ENCODE results near the gene APOB. TPM values are rescaled to one million over a fixed set of nuclear protein-coding genes. Genes with fewer than 3 reads are reported as not detected.

The APOB gene
- total and polyA plus RNA-seq, 12 donors: 0.22 to 45.4 (median 8.4) TPM

DNA sequence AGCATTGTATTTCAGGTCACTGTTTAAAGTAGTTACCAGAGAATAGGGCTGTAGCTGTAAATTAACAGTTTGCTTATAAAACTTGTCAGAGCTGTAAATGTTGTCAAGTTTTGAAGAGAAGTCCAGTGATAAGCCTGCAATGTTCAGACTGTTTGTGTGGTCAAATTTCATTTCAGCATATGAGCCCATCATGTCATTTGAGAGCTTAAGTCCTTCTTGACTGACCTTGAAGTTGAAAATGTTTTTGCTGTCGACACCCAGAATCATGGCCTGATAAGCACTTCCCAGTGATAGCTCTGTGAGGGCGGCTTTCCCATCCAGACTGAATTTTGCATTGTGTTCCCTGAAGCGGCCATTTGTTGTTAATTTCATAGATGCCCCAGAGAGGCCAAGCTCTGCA, 32.4 kb downstream of the APOB start:
- no peak for DNase-seq
- 28 to 31% methylated on average over 3 of the region's 3 CpGs for whole genome bisulfite sequencing, 2 donors
- H3K4me1 ChIP-seq: peaks cover 0 to 3% (median 0%) of the 10 kb centered on the region in 9 donors
- no peaks in the 10 kb centered on the region for H3K9me3 ChIP-seq
- ATAC-seq: no peak
- H3K27me3 ChIP-seq: peaks cover 0 to 5% (median 0%) of the 10 kb centered on the region in 7 donors
- no peak overlapping the region for H3K4me3 ChIP-seq
- TF ChIP-seq CTCF (IDR thresholded peaks at IDR 0.05): no peak
- H3K36me3 ChIP-seq: peaks cover 0 to 5% (median 0%) of the 10 kb centered on the region in 9 donors
- H3K27ac ChIP-seq: no peak overlapping the region
- intact Hi-C loops (cut with DNase I): no loop called here

GRCh38 chr2:21010813-21011439, 32.9 kb downstream of the APOB start:
- no peak for DNase-seq
- Histone ChIP-seq H3K27ac (no peak overlapping the region), H3K36me3 (peaks cover 0 to 5% (median 0%) of the 10 kb centered on the region in 9 donors), H3K4me1 (peaks cover 0 to 3% (median 0%) of the 10 kb centered on the region in 9 donors), H3K9me3 (no peaks in the 10 kb centered on the region), H3K4me3 (no peak overlapping the region), H3K27me3 (peaks cover 0 to 5% (median 0%) of the 10 kb centered on the region in 7 donors)
- no peak for TF ChIP-seq CTCF (IDR thresholded peaks at IDR 0.05)
- WGBS, 2 donors: 57 to 60% methylated on average over 10 of the region's 10 CpGs
- intact Hi-C loops (cut with DNase I): no loop called here
- ATAC-seq: peak in 2 of 8 donors; percentile 39 to 58

DNA sequence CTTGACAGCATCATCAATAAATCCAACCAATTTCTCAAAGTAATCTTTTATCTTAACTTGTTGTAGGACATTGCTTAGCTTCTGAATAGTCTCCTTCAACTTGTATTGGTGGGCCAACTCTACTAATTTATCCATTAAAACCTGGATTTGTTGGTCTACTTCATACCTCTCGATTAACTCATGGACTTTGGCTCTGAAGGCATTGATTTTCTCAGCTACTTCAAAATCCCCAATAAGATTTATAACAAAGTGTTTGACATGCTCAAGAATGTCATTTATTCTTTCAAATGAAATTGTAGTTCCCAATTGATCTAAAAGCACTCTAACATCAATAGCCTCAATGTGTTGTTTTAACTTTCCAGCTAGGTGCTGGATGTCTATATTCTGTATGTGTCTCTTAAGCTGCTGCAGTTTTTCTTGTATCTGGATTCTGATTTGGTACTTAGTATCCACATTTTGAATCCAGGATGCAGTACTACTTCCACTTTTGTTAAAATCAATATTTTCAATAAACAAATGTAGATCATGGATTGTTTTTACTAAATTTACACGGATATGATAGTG, 34.1 kb downstream of the APOB start:
- Histone ChIP-seq H3K27me3 (peaks cover 0 to 5% (median 0%) of the 10 kb centered on the region in 7 donors), H3K36me3 (peaks cover 0 to 5% (median 0%) of the 10 kb centered on the region in 9 donors), H3K27ac (no peak overlapping the region), H3K9me3 (no peaks in the 10 kb centered on the region), H3K4me3 (no peak overlapping the region), H3K4me1 (peaks cover 0 to 3% (median 0%) of the 10 kb centered on the region in 9 donors)
- ATAC-seq (no peak), DNase-seq (no peak)
- intact Hi-C loops (cut with DNase I): no loop called here
- TF ChIP-seq CTCF (IDR thresholded peaks at IDR 0.05): no peak
- WGBS, 2 donors: 55 to 72% methylated on average over 2 of the region's 2 CpGs

DNA sequence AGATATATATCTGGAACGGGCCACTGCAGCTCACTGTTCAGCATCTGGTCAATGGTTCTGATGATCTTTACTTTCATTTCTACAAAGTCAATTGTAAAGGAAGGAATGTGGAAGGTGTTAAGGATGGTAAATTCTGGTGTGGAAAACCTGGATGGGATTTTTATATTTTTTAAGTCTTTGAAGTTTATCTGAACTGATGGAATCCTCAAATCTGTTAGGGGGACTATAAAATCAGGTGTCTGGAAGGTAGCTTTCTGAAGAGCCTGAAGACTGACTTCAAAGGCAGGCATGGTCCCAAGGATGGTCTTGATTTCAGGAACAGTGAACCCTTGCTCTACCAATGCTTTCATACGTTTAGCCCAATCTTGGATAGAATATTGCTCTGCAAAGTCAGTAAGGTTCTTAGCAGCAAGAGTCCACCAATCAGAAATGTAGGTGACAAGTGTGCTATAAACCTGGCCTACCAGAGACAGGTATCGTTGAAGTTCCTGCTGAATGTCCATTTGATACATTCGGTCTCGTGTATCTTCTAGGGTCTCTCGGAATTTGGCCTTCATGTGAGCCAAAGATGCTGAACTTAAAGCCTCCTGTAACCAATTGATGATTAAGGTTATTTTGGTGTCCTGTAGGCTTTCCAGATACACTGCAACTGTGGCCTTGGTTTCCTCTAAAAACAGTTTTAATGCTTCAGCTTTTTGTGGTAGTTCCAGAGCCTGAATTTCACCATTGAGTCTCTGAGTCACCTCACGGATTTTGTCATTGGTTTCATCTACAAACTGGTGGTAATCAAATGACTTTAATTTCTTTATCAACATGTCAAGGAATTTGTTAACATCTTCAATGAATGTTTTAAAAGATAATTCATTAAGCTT, 34.8 kb downstream of the APOB start:
- Histone ChIP-seq H3K4me3 (no peak overlapping the region), H3K9me3 (no peaks in the 10 kb centered on the region), H3K4me1 (peaks cover 0 to 3% (median 0%) of the 10 kb centered on the region in 9 donors), H3K36me3 (peaks cover 0 to 5% (median 0%) of the 10 kb centered on the region in 9 donors), H3K27ac (no peak overlapping the region), H3K27me3 (peaks cover 0 to 5% (median 0%) of the 10 kb centered on the region in 7 donors)
- intact Hi-C loops (cut with DNase I): no loop called here
- 91 to 93% methylated on average over 7 of the region's 7 CpGs for whole genome bisulfite sequencing, 2 donors
- ATAC-seq (no peak), DNase-seq (no peak)
- TF ChIP-seq CTCF (IDR thresholded peaks at IDR 0.05): no peak
